Vagina (tissue), 2 donors: ENCODE data around the gene SELENOS.

ENCODE experiments used
- CTCF ChIP-seq, 3 experiments: fragments of 450-650 bp in 2 of 3; fragments of 200-600 bp in 1 of 3; sonication (generic) in 1 of 3; IDR thresholded peaks; one replicate each; pipeline ENCODE4 v1.5.1; 2017 to 2019; ENCODE audit warnings: antibody characterized with exemption in 3 of 3, mild to moderate bottlenecking in 2 of 3, moderate library complexity in 2 of 3
- POLR2A ChIP-seq, 2 donors: fragments of 450-650 bp; IDR thresholded peaks; one replicate each; pipeline ENCODE4 v1.6.1; 2017; ENCODE audit warnings: antibody characterized with exemption in 2 of 2, mild to moderate bottlenecking in 2 of 2, moderate library complexity in 2 of 2

- TF ChIP-seq CTCF (IDR thresholded peaks at IDR 0.05) = no peak
- no peak for TF ChIP-seq POLR2A (IDR thresholded peaks at IDR 0.05)
Measured at GRCh38 chr15:101317336-101317872, 40.1 kb upstream of the SELENOS start.
